GM12878 (cell line): ENCODE data around the gene IGIP. TPM values are rescaled to one million over a fixed set of nuclear protein-coding genes. Genes with fewer than 3 reads are reported as not detected.

Experiments
- ATAC-seq: fragments of 200-7000 bp; cut with Tn5 transposase; 3 replicates; pipeline ENCODE4 v1.9.1; 2020; ENCODE audit warnings: mild to moderate bottlenecking, moderate library complexity
- BruUV-seq: library from RNA; stranded (reverse); fragments of 400-500 nt; replicated peaks from 2 replicates; lab custom pipeline; 2021; lab: Mats Ljungman, UMichigan
- CTCF ChIA-PET: fragments of 300-600 bp; sonication (Branson Sonifier 250); formaldehyde crosslinking; extraction: SDS; loops from one replicate; lab custom pipeline; 2021; ENCODE audit warnings: inconsistent platforms; lab: Yijun Ruan, JAX
- POLR2A ChIA-PET: fragments of 350-600 bp; formaldehyde crosslinking; extraction: SDS; loops from one replicate; lab custom pipeline; 2021; ENCODE audit warnings: inconsistent platforms; lab: Charles Lee
- RAD21 ChIA-PET: fragments of 300-600 bp; sonication (Branson Sonifier 250); formaldehyde crosslinking; loops from one replicate; lab custom pipeline; 2023; ENCODE audit warnings: antibody characterized with exemption; ENCODE audit not compliant: unreplicated experiment; lab: Charles Lee
- SMC1A ChIA-PET: fragments of 300-600 bp; sonication (Branson Sonifier 250); formaldehyde crosslinking; loops from one replicate; lab custom pipeline; 2023; ENCODE audit not compliant: unreplicated experiment, uncharacterized antibody; lab: Charles Lee
- DNase-seq: peaks from one replicate; pipeline ENCODE4 v3.0.0-alpha.2; 2011; ENCODE audit warnings: low read depth, low spot score
- FAIRE-seq: peaks from 3 replicates; lab custom pipeline; 2011; peaks lifted over from hg19 to GRCh38; lab: Jason Lieb, UNC
- H2AFZ ChIP-seq: 2 replicates; pipeline ENCODE4 v1.6.0; 2011; ENCODE audit warnings: low read depth, low read length, control low read depth; ENCODE audit not compliant: control insufficient read depth
- H3K27ac ChIP-seq: 2 replicates; pipeline ENCODE4 v1.5.1; 2011; ENCODE audit warnings: control low read depth; ENCODE audit not compliant: control insufficient read depth, insufficient read depth
- H3K27me3 ChIP-seq, 2 experiments: replicated peaks in 1 of 2; 2 replicates each; pipeline versions ENCODE4 v1.6.0 to v1.6.1; 2011; ENCODE audit warnings: low read length in 1 of 2; ENCODE audit not compliant: control insufficient read depth in 2 of 2, insufficient read depth in 2 of 2
- H3K36me3 ChIP-seq, 2 experiments: 2 replicates each; pipeline ENCODE4 v1.5.1; 2011; ENCODE audit warnings: low read length in 1 of 2; ENCODE audit not compliant: control insufficient read depth in 2 of 2, insufficient read depth in 2 of 2
- H3K4me1 ChIP-seq: 2 replicates; pipeline ENCODE4 v1.6.1; 2011; ENCODE audit warnings: mild to moderate bottlenecking, low read length, moderate library complexity, mixed read lengths; ENCODE audit not compliant: control insufficient read depth, insufficient read depth
- H3K4me2 ChIP-seq: 2 replicates; pipeline ENCODE4 v1.6.0; 2011; ENCODE audit warnings: control low read depth; ENCODE audit not compliant: control insufficient read depth, insufficient read depth
- H3K4me3 ChIP-seq: fragments of 200-600 bp; sonication (generic); 2 replicates; pipeline ENCODE4 v1.5.1; 2016
- H3K79me2 ChIP-seq: 2 replicates; pipeline ENCODE4 v1.6.0; 2011; ENCODE audit warnings: low read length; ENCODE audit not compliant: control insufficient read depth, insufficient read depth
- H3K9ac ChIP-seq: 2 replicates; pipeline ENCODE4 v1.8.0; 2011; ENCODE audit warnings: low read length, control low read depth, mixed read lengths; ENCODE audit not compliant: control insufficient read depth, insufficient read depth
- H3K9me3 ChIP-seq: replicated peaks from 3 replicates; pipeline ENCODE4 v1.5.1; 2011; ENCODE audit warnings: mild to moderate bottlenecking, low read length; ENCODE audit not compliant: control insufficient read depth, insufficient read depth
- H4K20me1 ChIP-seq: 2 replicates; pipeline ENCODE4 v1.6.0; 2011; ENCODE audit not compliant: control insufficient read depth, insufficient read depth
- BRCA1 ChIP-seq: IDR thresholded peaks from 2 replicates; pipeline ENCODE4 v1.6.1; 2011; ENCODE audit warnings: low read depth, low read length, improper control_type of control experiment
- GABPA ChIP-seq: IDR thresholded peaks from 2 replicates; pipeline ENCODE4 v1.6.1; 2014; ENCODE audit warnings: antibody characterized with exemption, low read depth, mild to moderate bottlenecking, inconsistent platforms
- KDM1A ChIP-seq: fragments of 200-600 bp; sonication (generic); IDR thresholded peaks from 2 replicates; pipeline ENCODE4 v1.6.1; 2016; ENCODE audit warnings: borderline replicate concordance
- MYC ChIP-seq: IDR thresholded peaks from 2 replicates; pipeline ENCODE4 v1.6.1; 2011; ENCODE audit warnings: mild to moderate bottlenecking, low read length, moderate library complexity, inconsistent platforms; ENCODE audit not compliant: insufficient read depth, insufficient replicate concordance, insufficient read length, severe bottlenecking
- POLR2AphosphoS5 ChIP-seq: IDR thresholded peaks from 2 replicates; pipeline ENCODE4 v1.6.1; 2011; ENCODE audit warnings: mild to moderate bottlenecking, low read length, inconsistent platforms
- RFX5 ChIP-seq: IDR thresholded peaks from 2 replicates; pipeline ENCODE4 v1.6.1; 2011; ENCODE audit warnings: low read depth, low read length, improper control_type of control experiment
- TCF7 ChIP-seq: IDR thresholded peaks from 2 replicates; pipeline ENCODE4 v1.6.1; 2014; ENCODE audit warnings: antibody characterized with exemption, borderline replicate concordance
- ZZZ3 ChIP-seq: IDR thresholded peaks from 2 replicates; pipeline ENCODE4 v1.6.1; 2011; ENCODE audit warnings: low read depth; ENCODE audit not compliant: control insufficient read depth, insufficient read length
- WGBS: methylation state at CpG from one replicate; pipeline ENCODE4 v1.1.6; 2016; ENCODE audit warnings: low lambda C conversion rate; ENCODE audit not compliant: insufficient replicate concordance, insufficient coverage; ENCODE audit errors: missing lambda C conversion rate; 5-methylcytosine and 5-hydroxymethylcytosine counted together
- in situ Hi-C: fragments of 300-500 bp; cut with MboI; formaldehyde crosslinking; loops from 9 replicates; pipeline ENCODE4 v1.14.3; 2018; ENCODE audit warnings: mixed read lengths
- intact Hi-C: fragments of 100-400 bp; cut with micrococcal nuclease; formaldehyde crosslinking; loops from one replicate; pipeline ENCODE4 v1.14.2; 2022; ENCODE audit not compliant: unreplicated experiment
- polyA plus RNA-seq, 11 experiments: library from polyadenylated mRNA; depleted of rRNA in 4 of 11; unstranded in 6 of 11; stranded (reverse) in 5 of 11; fragments of >200 nt; fragmentation: Nextera tagmentation in 4 of 11; fragmentation: Illumina TruSeq in 1 of 11; extraction: Ambion mirVana in 4 of 11; extraction: Trizol in 1 of 11; gene quantifications; 1 replicate in 1 of 11; 2 replicates in 10 of 11; pipeline versions ENCODE4 v1.2.1 to v1.2.3, GENCODE V29; 2011 to 2016; ENCODE audit warnings: inconsistent platforms in 2 of 11, missing spikeins in 2 of 11, low read depth in 1 of 11
- total RNA-seq, 4 experiments: library from RNA; depleted of rRNA in 3 of 4; stranded (reverse); fragments of >200 nt in 3 of 4; fragmentation: Illumina TruSeq in 1 of 4; extraction: Trizol in 1 of 4; gene quantifications; 2 replicates each; pipeline versions ENCODE4 v1.2.1 to v1.2.3, GENCODE V29; 2013 to 2021
- TF ChIP-seq, protein P1 (sequence below): fragments of 450-650 bp; IDR thresholded peaks from 2 replicates; pipeline ENCODE4 v1.6.1; 2016; ENCODE audit warnings: mild to moderate bottlenecking
- TF ChIP-seq, protein P2 (sequence below): IDR thresholded peaks from 2 replicates; pipeline ENCODE4 v1.6.1; 2012; ENCODE audit warnings: improper control_type of control experiment, low read depth, low read length; ENCODE audit not compliant: insufficient replicate concordance

Gene IGIP
- total and polyA plus RNA-seq, 10 of the 15 experiments (the other 5 are each of a cell fraction or from before 2014, with no cell fraction given), result 0.58 to 3.3 (median 1.9) TPM

DNA sequence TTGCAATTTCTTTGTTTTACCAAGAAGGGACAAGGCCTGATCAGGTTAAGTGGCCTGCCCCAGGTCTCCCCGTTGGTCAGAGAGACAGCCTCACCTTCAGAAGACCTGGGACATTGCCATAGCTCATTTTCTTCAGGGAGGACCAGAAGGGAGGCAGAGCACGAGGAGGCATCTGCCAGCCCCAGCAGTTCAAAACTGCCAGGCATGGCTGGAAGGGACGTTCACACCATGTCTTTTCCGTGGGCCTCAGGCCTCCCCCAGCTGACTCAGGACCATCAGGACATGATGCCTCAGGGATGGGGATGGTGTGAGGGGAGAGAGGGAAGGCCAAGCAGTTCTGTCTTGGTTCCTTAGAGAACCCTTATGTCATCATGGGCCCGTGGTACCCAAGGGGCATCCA is 16.5 kb downstream of the IGIP start:
- Histone ChIP-seq H3K4me3 (no peak overlapping the region), H3K4me1 (peaks cover 6% of the 10 kb centered on the region; the same call in 1 of the 2 replicates), H3K4me2 (no peak overlapping the region), H3K9ac (no peak overlapping the region), H3K79me2 (no peaks in the 10 kb centered on the region), H4K20me1 (peaks cover 4% of the 10 kb centered on the region; the same call in 1 of the 2 replicates), H3K36me3 (no peaks in the 10 kb centered on the region), H3K27ac (no peak overlapping the region), H3K9me3 (no peaks in the 10 kb centered on the region), H2AFZ (no peak overlapping the region), H3K27me3 (peaks cover 6% of the 10 kb centered on the region in 2 experiments; a peak in 3 of 4 replicates)
- TF ChIP-seq MYC (no peak), BRCA1 (no peak), KDM1A (no peak), TCF7 (no peak), GABPA (no peak), RFX5 (no peak), ZZZ3 (no peak), POLR2AphosphoS5 (no peak)
- TF ChIP-seq, protein P1, sequence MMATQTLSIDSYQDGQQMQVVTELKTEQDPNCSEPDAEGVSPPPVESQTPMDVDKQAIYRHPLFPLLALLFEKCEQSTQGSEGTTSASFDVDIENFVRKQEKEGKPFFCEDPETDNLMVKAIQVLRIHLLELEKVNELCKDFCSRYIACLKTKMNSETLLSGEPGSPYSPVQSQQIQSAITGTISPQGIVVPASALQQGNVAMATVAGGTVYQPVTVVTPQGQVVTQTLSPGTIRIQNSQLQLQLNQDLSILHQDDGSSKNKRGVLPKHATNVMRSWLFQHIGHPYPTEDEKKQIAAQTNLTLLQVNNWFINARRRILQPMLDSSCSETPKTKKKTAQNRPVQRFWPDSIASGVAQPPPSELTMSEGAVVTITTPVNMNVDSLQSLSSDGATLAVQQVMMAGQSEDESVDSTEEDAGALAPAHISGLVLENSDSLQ, result no peak
- TF ChIP-seq, protein P2, sequence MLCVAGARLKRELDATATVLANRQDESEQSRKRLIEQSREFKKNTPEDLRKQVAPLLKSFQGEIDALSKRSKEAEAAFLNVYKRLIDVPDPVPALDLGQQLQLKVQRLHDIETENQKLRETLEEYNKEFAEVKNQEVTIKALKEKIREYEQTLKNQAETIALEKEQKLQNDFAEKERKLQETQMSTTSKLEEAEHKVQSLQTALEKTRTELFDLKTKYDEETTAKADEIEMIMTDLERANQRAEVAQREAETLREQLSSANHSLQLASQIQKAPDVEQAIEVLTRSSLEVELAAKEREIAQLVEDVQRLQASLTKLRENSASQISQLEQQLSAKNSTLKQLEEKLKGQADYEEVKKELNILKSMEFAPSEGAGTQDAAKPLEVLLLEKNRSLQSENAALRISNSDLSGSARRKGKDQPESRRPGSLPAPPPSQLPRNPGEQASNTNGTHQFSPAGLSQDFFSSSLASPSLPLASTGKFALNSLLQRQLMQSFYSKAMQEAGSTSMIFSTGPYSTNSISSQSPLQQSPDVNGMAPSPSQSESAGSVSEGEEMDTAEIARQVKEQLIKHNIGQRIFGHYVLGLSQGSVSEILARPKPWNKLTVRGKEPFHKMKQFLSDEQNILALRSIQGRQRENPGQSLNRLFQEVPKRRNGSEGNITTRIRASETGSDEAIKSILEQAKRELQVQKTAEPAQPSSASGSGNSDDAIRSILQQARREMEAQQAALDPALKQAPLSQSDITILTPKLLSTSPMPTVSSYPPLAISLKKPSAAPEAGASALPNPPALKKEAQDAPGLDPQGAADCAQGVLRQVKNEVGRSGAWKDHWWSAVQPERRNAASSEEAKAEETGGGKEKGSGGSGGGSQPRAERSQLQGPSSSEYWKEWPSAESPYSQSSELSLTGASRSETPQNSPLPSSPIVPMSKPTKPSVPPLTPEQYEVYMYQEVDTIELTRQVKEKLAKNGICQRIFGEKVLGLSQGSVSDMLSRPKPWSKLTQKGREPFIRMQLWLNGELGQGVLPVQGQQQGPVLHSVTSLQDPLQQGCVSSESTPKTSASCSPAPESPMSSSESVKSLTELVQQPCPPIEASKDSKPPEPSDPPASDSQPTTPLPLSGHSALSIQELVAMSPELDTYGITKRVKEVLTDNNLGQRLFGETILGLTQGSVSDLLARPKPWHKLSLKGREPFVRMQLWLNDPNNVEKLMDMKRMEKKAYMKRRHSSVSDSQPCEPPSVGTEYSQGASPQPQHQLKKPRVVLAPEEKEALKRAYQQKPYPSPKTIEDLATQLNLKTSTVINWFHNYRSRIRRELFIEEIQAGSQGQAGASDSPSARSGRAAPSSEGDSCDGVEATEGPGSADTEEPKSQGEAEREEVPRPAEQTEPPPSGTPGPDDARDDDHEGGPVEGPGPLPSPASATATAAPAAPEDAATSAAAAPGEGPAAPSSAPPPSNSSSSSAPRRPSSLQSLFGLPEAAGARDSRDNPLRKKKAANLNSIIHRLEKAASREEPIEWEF, result no peak
- in situ Hi-C loops, result no loop called here
- ATAC-seq, result no peak
- no peak for DNase-seq
- no peak for FAIRE-seq
- WGBS, result 20% methylated on average over 5 of the region's 5 CpGs
- no TSS peak for BruUV-seq
- RAD21 ChIA-PET, result interaction anchor here (0.9 to 2.8 kb wide), 5 partner anchors 9 to 64 kb away, joined by 3 to 16 read pairs (median 5); no protein-coding TSS in a partner anchor
- CTCF ChIA-PET, result interaction anchor here (1.2 to 19.8 kb wide), 12 partner anchors 9 to 210 kb away, joined by 3 to 353 read pairs (median 5); no protein-coding TSS in a partner anchor
- intact Hi-C loops, result no loop called here
- POLR2A ChIA-PET, result interaction anchor here (0.5 kb wide), 1 partner anchor 139 kb away, joined by 6 read pairs; no protein-coding TSS in a partner anchor
- SMC1A ChIA-PET, result interaction anchor here (0.9 to 4.6 kb wide), 7 partner anchors 9 to 72 kb away, joined by 4 to 66 read pairs (median 9); no protein-coding TSS in a partner anchor
